WERI-Rb-1 (cell line): ENCODE data around the gene NR2F1.

Experiments
- DNase-seq: peaks from one replicate; pipeline ENCODE4 v3.0.0-alpha.2; 2020
- H3K27ac ChIP-seq: fragments of 250-450 bp; sonication (Bioruptor Pico); 2 replicates; pipeline ENCODE4 v1.5.1; 2020; ENCODE audit warnings: mild to moderate bottlenecking, moderate library complexity
- H3K27me3 ChIP-seq: fragments of 250-450 bp; sonication (Bioruptor Pico); 2 replicates; pipeline ENCODE4 v1.5.1; 2021; ENCODE audit warnings: mild to moderate bottlenecking, low read depth, moderate library complexity; ENCODE audit not compliant: insufficient read depth, severe bottlenecking
- H3K36me3 ChIP-seq: fragments of 250-450 bp; sonication (Bioruptor Pico); 2 replicates; pipeline ENCODE4 v1.5.1; 2020; ENCODE audit warnings: mild to moderate bottlenecking, moderate library complexity
- H3K4me3 ChIP-seq: 2 replicates; pipeline ENCODE4 v1.5.1; 2011; ENCODE audit warnings: low read depth, mild to moderate bottlenecking, control low read depth, low read length
- H3K9me3 ChIP-seq: fragments of 250-450 bp; sonication (Bioruptor Pico); 2 replicates; pipeline ENCODE4 v1.5.1; 2021; ENCODE audit warnings: mild to moderate bottlenecking, moderate library complexity; ENCODE audit not compliant: severe bottlenecking
- CTCF ChIP-seq: IDR thresholded peaks from 2 replicates; pipeline ENCODE4 v1.5.1; 2011; ENCODE audit warnings: low read depth, mild to moderate bottlenecking, control low read depth, inconsistent platforms, low read length

Gene NR2F1

GRCh38 chr5:93594591-93595419, 11.8 kb downstream of the NR2F1 start:
- DNase-seq, result no peak
- no peaks in the 10 kb centered on the region for H3K27me3 ChIP-seq

GRCh38 chr5:93595420-93596147, 12.6 kb downstream of the NR2F1 start:
- Histone ChIP-seq H3K27me3 (no peaks in the 10 kb centered on the region), H3K9me3 (no peaks in the 10 kb centered on the region), H3K4me3 (no peak overlapping the region), H3K27ac (no peak overlapping the region), H3K36me3 (no peaks in the 10 kb centered on the region)
- no peak for TF ChIP-seq CTCF
- DNase-seq, result no peak

More at GRCh38 chr5:93594591-93595419, 11.8 kb downstream of the NR2F1 start:
- H3K4me3 ChIP-seq, result no peak overlapping the region
- H3K36me3 ChIP-seq, result no peaks in the 10 kb centered on the region
- H3K27ac ChIP-seq, result no peak overlapping the region
- no peaks in the 10 kb centered on the region for H3K9me3 ChIP-seq
- no peak for TF ChIP-seq CTCF

- no peaks in the 10 kb centered on the region for H3K27me3 ChIP-seq
- no peak for DNase-seq
- TF ChIP-seq CTCF, result no peak
- no peak overlapping the region for H3K4me3 ChIP-seq
- H3K27ac ChIP-seq, result no peak overlapping the region
- no peaks in the 10 kb centered on the region for H3K36me3 ChIP-seq
- H3K9me3 ChIP-seq, result no peaks in the 10 kb centered on the region
These were observed 13.3 kb downstream of the NR2F1 start for GRCh38 chr5:93596310-93596675.

- no peak for DNase-seq
- Histone ChIP-seq H3K4me3 (no peak overlapping the region), H3K9me3 (no peaks in the 10 kb centered on the region), H3K36me3 (no peaks in the 10 kb centered on the region), H3K27me3 (no peaks in the 10 kb centered on the region), H3K27ac (no peak overlapping the region)
- no peak for TF ChIP-seq CTCF
These were observed 13.9 kb downstream of the NR2F1 start for GRCh38 chr5:93596676-93597490.

- H3K4me3 ChIP-seq, result no peak overlapping the region
- H3K27me3 ChIP-seq, result no peaks in the 10 kb centered on the region
- no peak overlapping the region for H3K27ac ChIP-seq
These were observed 15.3 kb downstream of the NR2F1 start for GRCh38 chr5:93598091-93599000.

More at GRCh38 chr5:93598091-93599000, 15.3 kb downstream of the NR2F1 start:
- no peak for DNase-seq
- no peaks in the 10 kb centered on the region for H3K9me3 ChIP-seq
- no peak for TF ChIP-seq CTCF
- H3K36me3 ChIP-seq, result no peaks in the 10 kb centered on the region
